ENCODE data around the gene HSD17B12.

GRCh38 chr11:43786016-43786415, 105.5 kb downstream of the HSD17B12 start:
- TF ChIP-seq, protein P1, sequence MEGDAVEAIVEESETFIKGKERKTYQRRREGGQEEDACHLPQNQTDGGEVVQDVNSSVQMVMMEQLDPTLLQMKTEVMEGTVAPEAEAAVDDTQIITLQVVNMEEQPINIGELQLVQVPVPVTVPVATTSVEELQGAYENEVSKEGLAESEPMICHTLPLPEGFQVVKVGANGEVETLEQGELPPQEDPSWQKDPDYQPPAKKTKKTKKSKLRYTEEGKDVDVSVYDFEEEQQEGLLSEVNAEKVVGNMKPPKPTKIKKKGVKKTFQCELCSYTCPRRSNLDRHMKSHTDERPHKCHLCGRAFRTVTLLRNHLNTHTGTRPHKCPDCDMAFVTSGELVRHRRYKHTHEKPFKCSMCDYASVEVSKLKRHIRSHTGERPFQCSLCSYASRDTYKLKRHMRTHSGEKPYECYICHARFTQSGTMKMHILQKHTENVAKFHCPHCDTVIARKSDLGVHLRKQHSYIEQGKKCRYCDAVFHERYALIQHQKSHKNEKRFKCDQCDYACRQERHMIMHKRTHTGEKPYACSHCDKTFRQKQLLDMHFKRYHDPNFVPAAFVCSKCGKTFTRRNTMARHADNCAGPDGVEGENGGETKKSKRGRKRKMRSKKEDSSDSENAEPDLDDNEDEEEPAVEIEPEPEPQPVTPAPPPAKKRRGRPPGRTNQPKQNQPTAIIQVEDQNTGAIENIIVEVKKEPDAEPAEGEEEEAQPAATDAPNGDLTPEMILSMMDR (conservative IDR thresholded peaks at IDR 0.05; ENCODE audit: low read length), result no peak
- TF ChIP-seq EZH2phosphoT487 (IDR thresholded peaks at IDR 0.05; ENCODE audit: borderline replicate concordance, low read depth, low read length), result no peak

Measured in OCI-LY7 (cell line).